GM23338 (cell line): ENCODE results near the gene CACNA2D4. TPM values are rescaled to one million over a fixed set of nuclear protein-coding genes. Genes with fewer than 3 reads are reported as not detected.

Experiments used
- ATAC-seq: fragments of 200-7000 bp; cut with Tn5 transposase; 3 replicates; pipeline ENCODE4 v1.9.1; 2020
- DNase-seq: peaks from one replicate; pipeline ENCODE4 v3.0.0-alpha.2; 2015; ENCODE audit warnings: low spot score
- H2AFZ ChIP-seq: fragments of 200-600 bp; sonication (generic); 2 replicates; pipeline ENCODE4 v1.8.0; 2016; ENCODE audit warnings: antibody characterized with exemption, mild to moderate bottlenecking, moderate library complexity
- H3F3A ChIP-seq: fragments of 200-600 bp; sonication (generic); replicated peaks from 2 replicates; pipeline ENCODE4 v1.8.0; 2017; ENCODE audit warnings: antibody characterized with exemption, mixed run types, low read depth
- H3K27ac ChIP-seq: fragments of 200-600 bp; sonication (generic); 2 replicates; pipeline ENCODE4 v1.6.1; 2016; ENCODE audit warnings: low read depth
- H3K27me3 ChIP-seq: fragments of 200-600 bp; sonication (generic); 2 replicates; pipeline ENCODE4 v1.8.0; 2016; ENCODE audit warnings: mild to moderate bottlenecking, mixed run types, moderate library complexity; ENCODE audit not compliant: insufficient read depth
- H3K36me3 ChIP-seq: fragments of 200-600 bp; sonication (generic); 2 replicates; pipeline ENCODE4 v1.8.0; 2016; ENCODE audit warnings: mild to moderate bottlenecking; ENCODE audit not compliant: insufficient read depth
- H3K4me1 ChIP-seq: fragments of 200-600 bp; sonication (generic); 2 replicates; pipeline ENCODE4 v1.8.0; 2016; ENCODE audit warnings: mild to moderate bottlenecking, moderate library complexity; ENCODE audit not compliant: insufficient read depth
- H3K4me2 ChIP-seq: fragments of 200-600 bp; sonication (generic); 2 replicates; pipeline ENCODE4 v1.7.1; 2017; ENCODE audit warnings: mixed run types
- H3K4me3 ChIP-seq: fragments of 200-600 bp; sonication (generic); 2 replicates; pipeline ENCODE4 v1.6.1; 2016; ENCODE audit warnings: mixed run types
- H3K79me2 ChIP-seq: fragments of 200-600 bp; sonication (generic); replicated peaks from 2 replicates; pipeline ENCODE4 v1.8.0; 2017; ENCODE audit warnings: mild to moderate bottlenecking; ENCODE audit not compliant: insufficient read depth
- H3K9me2 ChIP-seq: fragments of 200-600 bp; sonication (generic); 2 replicates; pipeline ENCODE4 v1.8.0; 2017; ENCODE audit not compliant: insufficient read depth
- H4K20me1 ChIP-seq: fragments of 200-600 bp; sonication (generic); replicated peaks from 2 replicates; pipeline ENCODE4 v1.8.0; 2017; ENCODE audit warnings: mild to moderate bottlenecking; ENCODE audit not compliant: insufficient read depth
- H3K27ac Mint-ChIP-seq: 2 replicates; pipeline ENCODE4 v1.8.0; 2020; ENCODE audit warnings: inconsistent platforms, mild to moderate bottlenecking, moderate library complexity, mixed read lengths
- H3K27me3 Mint-ChIP-seq: 3 replicates; pipeline ENCODE4 v1.8.0; 2022; ENCODE audit warnings: low read depth, mild to moderate bottlenecking, moderate library complexity, mixed read lengths, inconsistent platforms; ENCODE audit not compliant: insufficient read depth, poor library complexity
- H3K36me3 Mint-ChIP-seq: 3 replicates; pipeline ENCODE4 v1.8.0; 2021; ENCODE audit warnings: low read depth, mild to moderate bottlenecking, inconsistent platforms, moderate library complexity, mixed read lengths
- H3K4me1 Mint-ChIP-seq: 3 replicates; pipeline ENCODE4 v1.8.0; 2020; ENCODE audit warnings: mild to moderate bottlenecking, inconsistent platforms, mixed read lengths
- H3K4me3 Mint-ChIP-seq: 3 replicates; pipeline ENCODE4 v1.8.0; 2021; ENCODE audit warnings: moderate library complexity, mild to moderate bottlenecking, inconsistent platforms, mixed read lengths
- H3K9me3 Mint-ChIP-seq: 3 replicates; pipeline ENCODE4 v1.8.0; 2020; ENCODE audit warnings: moderate library complexity, mild to moderate bottlenecking, inconsistent platforms, mixed read lengths
- CREB1 ChIP-seq: fragments of 250-450 bp; sonication (Bioruptor Pico); IDR thresholded peaks from 2 replicates; pipeline ENCODE4 v1.5.0; 2020; ENCODE audit warnings: low read depth, mild to moderate bottlenecking, moderate library complexity
- CTCF ChIP-seq, 2 experiments: fragments of 200-600 bp in 1 of 2; sonication (generic) in 1 of 2; conservative IDR thresholded peaks; 2 replicates each; pipeline versions ENCODE4 v1.5.1 to v1.6.1; 2016 to 2017; ENCODE audit warnings: antibody characterized with exemption in 2 of 2, low read depth in 2 of 2, mild to moderate bottlenecking in 2 of 2, moderate library complexity in 1 of 2
- ETS1 ChIP-seq: IDR thresholded peaks from 2 replicates; pipeline ENCODE4 v1.6.1; 2016; ENCODE audit warnings: antibody characterized with exemption
- EZH2 ChIP-seq: fragments of 200-600 bp; sonication (generic); IDR thresholded peaks from one replicate; pipeline ENCODE4 v1.8.0; 2017; ENCODE audit warnings: antibody characterized with exemption, mild to moderate bottlenecking, low read depth; ENCODE audit not compliant: unreplicated experiment
- EZH2phosphoT487 ChIP-seq: fragments of 200-600 bp; sonication (generic); IDR thresholded peaks from one replicate; pipeline ENCODE4 v1.8.1; 2018; ENCODE audit warnings: antibody characterized with exemption; ENCODE audit not compliant: unreplicated experiment
- JUNB ChIP-seq: IDR thresholded peaks from one replicate; pipeline ENCODE4 v1.6.1; 2016; ENCODE audit warnings: antibody characterized with exemption; ENCODE audit not compliant: unreplicated experiment
- NANOG ChIP-seq: IDR thresholded peaks from 2 replicates; pipeline ENCODE4 v1.6.1; 2016; ENCODE audit warnings: antibody characterized with exemption, borderline replicate concordance
- POLR2AphosphoS5 ChIP-seq: IDR thresholded peaks from 2 replicates; pipeline ENCODE4 v1.6.1; 2016; ENCODE audit warnings: antibody characterized with exemption, low read depth
- REST ChIP-seq: IDR thresholded peaks from one replicate; pipeline ENCODE4 v1.6.1; 2018; ENCODE audit warnings: antibody characterized with exemption; ENCODE audit not compliant: unreplicated experiment
- STAT1 ChIP-seq: IDR thresholded peaks from one replicate; pipeline ENCODE4 v1.6.1; 2016; ENCODE audit warnings: antibody characterized with exemption; ENCODE audit not compliant: unreplicated experiment
- ZNF114 ChIP-seq: fragments of 250-450 bp; sonication (Bioruptor Pico); IDR thresholded peaks from 2 replicates; pipeline ENCODE4 v1.5.0; 2020; ENCODE audit warnings: mild to moderate bottlenecking, moderate library complexity
- ZNF331 ChIP-seq: fragments of 250-450 bp; sonication (Bioruptor Pico); IDR thresholded peaks from 2 replicates; pipeline ENCODE4 v1.5.0; 2020; ENCODE audit warnings: low read depth, mild to moderate bottlenecking, moderate library complexity
- ZNF462 ChIP-seq: fragments of 250-450 bp; sonication (Bioruptor Pico); IDR thresholded peaks from 2 replicates; pipeline ENCODE4 v1.5.0; 2020; ENCODE audit warnings: mild to moderate bottlenecking, moderate library complexity
- polyA plus RNA-seq: library from polyadenylated mRNA; unstranded; fragments of >200 nt; fragmentation: Nextera tagmentation; extraction: Ambion mirVana; gene quantifications from 2 replicates; pipeline ENCODE4 v1.2.1, GENCODE V29; 2016
- total RNA-seq: library from RNA; depleted of rRNA; stranded (reverse); fragments of >200 nt; shearing (Covaris generic); gene quantifications from 2 replicates; pipeline ENCODE4 v1.2.3, GENCODE V29; 2014

CACNA2D4 gene
- total and polyA plus RNA-seq, 2 experiments from 2014 or later = 0.07 to 0.24 TPM

GRCh38 chr12:1908758-1909157 is 9.7 kb downstream of the CACNA2D4 start:
- H3K36me3 Mint-ChIP-seq = no peaks in the 10 kb centered on the region
- peaks cover 5% of the 10 kb centered on the region for H3K27me3 Mint-ChIP-seq
- H2AFZ ChIP-seq = no peak overlapping the region
- no peaks in the 10 kb centered on the region for H4K20me1 ChIP-seq
- H3F3A ChIP-seq = no peaks in the 10 kb centered on the region
- no peak overlapping the region for H3K27ac Mint-ChIP-seq
- H3K36me3 ChIP-seq = no peaks in the 10 kb centered on the region
- H3K27ac ChIP-seq = no peak overlapping the region
- no peaks in the 10 kb centered on the region for H3K4me1 ChIP-seq
- H3K4me1 Mint-ChIP-seq = 0 out of 3 replicates have a peak, but pooled peaks cover 2% of the 10 kb centered on the region
- H3K9me3 Mint-ChIP-seq = peaks cover 11% of the 10 kb centered on the region; the same call in 2 of the 3 replicates
- no peak overlapping the region for H3K4me3 ChIP-seq
- no peak overlapping the region for H3K4me3 Mint-ChIP-seq
- no peaks in the 10 kb centered on the region for H3K9me2 ChIP-seq
- no peaks in the 10 kb centered on the region for H3K79me2 ChIP-seq
- ATAC-seq = no peak
- DNase-seq = no peak
- H3K4me2 ChIP-seq = no peak overlapping the region
- H3K27me3 ChIP-seq = no peaks in the 10 kb centered on the region
- TF ChIP-seq EZH2 (no peak), ZNF462 (CRISPR knock-in tag) (no peak), CTCF (conservative IDR thresholded peaks at IDR 0.05; ENCODE audit: low read depth in 2 of 2) (no peak), STAT1 (no peak), ZNF114 (no peak), CREB1 (CRISPR knock-in tag) (no peak), ETS1 (no peak), JUNB (no peak), POLR2AphosphoS5 (no peak), ZNF331 (no peak), EZH2phosphoT487 (no peak), REST (no peak), NANOG (no peak)
